ENCODE results near the gene PRTFDC1. TPM values are rescaled to one million over a fixed set of nuclear protein-coding genes. Genes with fewer than 3 reads are reported as not detected.
A peak's percentile ranks its signal among the peaks of the same experiment; 100 is the strongest.

PRTFDC1 gene
- total RNA-seq, 1 experiment from 2014 or later = not detected

DNA sequence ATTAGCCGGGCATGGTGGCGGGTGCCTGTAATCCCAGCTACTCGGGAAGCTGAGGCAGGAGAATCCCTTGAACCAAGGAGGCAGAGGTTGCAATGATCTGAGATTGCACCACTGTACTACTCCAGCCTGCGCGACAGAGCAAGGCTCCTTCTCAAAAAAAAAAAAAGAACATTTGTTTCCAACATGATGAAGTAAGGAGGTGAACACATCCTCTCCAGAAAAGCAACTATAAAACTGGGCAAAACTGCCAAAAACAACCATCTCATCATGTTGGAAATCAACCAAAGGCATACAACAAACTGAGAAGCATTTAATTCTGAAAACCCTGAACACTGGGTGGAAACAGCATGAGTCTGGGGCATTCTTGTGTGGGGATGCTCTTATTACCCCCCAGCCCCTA is 14.3 kb downstream of the PRTFDC1 start:
- no peaks in the 10 kb centered on the region for H3K36me3 ChIP-seq (ENCODE audit: control insufficient read depth in 1 of 2, insufficient read depth in 2 of 2, low read length in 2 of 2)
- no peak overlapping the region for H3K9ac ChIP-seq (ENCODE audit: low read length)
- H3K27ac ChIP-seq (ENCODE audit: low read depth, low read length) = no peak overlapping the region
- CTCF ChIA-PET = interaction anchor here (0.9 kb wide), 1 partner anchor 320 kb away, joined by 3 read pairs; no protein-coding TSS in a partner anchor
- POLR2A ChIA-PET = no interaction called here
- H3K4me2 ChIP-seq (ENCODE audit: low read length) = no peak overlapping the region
- no peaks in the 10 kb centered on the region for H3K9me2 ChIP-seq (ENCODE audit: insufficient read depth)
- H3K4me1 ChIP-seq (ENCODE audit: control insufficient read depth in 1 of 2, insufficient read depth in 2 of 2, low read length in 2 of 2) = no peaks in the 10 kb centered on the region
- intact Hi-C loops (cut with micrococcal nuclease) = no loop called here
- H3K27me3 ChIP-seq (ENCODE audit: insufficient read depth, low read length) = no peaks in the 10 kb centered on the region
- no TSS peak for BruUV-seq (replicated peaks)
- TF ChIP-seq TCF7L2 (IDR thresholded peaks at IDR 0.05; ENCODE audit: borderline replicate concordance, extremely low read depth, insufficient read depth, insufficient read length) (no peak), EZH2phosphoT487 (IDR thresholded peaks at IDR 0.05; ENCODE audit: borderline replicate concordance) (no peak), POLR2AphosphoS5 (IDR thresholded peaks at IDR 0.05; ENCODE audit: low read depth, low read length) (no peak), YY1 (IDR thresholded peaks at IDR 0.05; ENCODE audit: extremely low read depth, insufficient replicate concordance, low read depth, low read length) (no peak)
- H3K79me2 ChIP-seq (ENCODE audit: insufficient read depth, low read length) = no peaks in the 10 kb centered on the region
- no peaks in the 10 kb centered on the region for H3K9me3 ChIP-seq (ENCODE audit: control insufficient read depth in 1 of 2, insufficient read depth in 1 of 2, low read depth in 1 of 2, low read length in 2 of 2)
- no peak for ATAC-seq
- H3K4me3 ChIP-seq (replicated peaks in 1 of 2; ENCODE audit: low read depth in 1 of 2, low read length in 2 of 2) = no peak overlapping the region
- no peaks in the 10 kb centered on the region for H4K20me1 ChIP-seq (ENCODE audit: insufficient read depth)
- DNase-seq (ENCODE audit: low read depth, low spot score) = no peak
- RAD21 ChIA-PET (ENCODE audit: low non-redundant PET in 1 of 2, low total read pairs in 2 of 2, uncharacterized antibody in 2 of 2, unreplicated experiment in 2 of 2) = no interaction called here
- H2AFZ ChIP-seq (ENCODE audit: low read depth, low read length, poor library complexity, severe bottlenecking) = no peak overlapping the region

DNA sequence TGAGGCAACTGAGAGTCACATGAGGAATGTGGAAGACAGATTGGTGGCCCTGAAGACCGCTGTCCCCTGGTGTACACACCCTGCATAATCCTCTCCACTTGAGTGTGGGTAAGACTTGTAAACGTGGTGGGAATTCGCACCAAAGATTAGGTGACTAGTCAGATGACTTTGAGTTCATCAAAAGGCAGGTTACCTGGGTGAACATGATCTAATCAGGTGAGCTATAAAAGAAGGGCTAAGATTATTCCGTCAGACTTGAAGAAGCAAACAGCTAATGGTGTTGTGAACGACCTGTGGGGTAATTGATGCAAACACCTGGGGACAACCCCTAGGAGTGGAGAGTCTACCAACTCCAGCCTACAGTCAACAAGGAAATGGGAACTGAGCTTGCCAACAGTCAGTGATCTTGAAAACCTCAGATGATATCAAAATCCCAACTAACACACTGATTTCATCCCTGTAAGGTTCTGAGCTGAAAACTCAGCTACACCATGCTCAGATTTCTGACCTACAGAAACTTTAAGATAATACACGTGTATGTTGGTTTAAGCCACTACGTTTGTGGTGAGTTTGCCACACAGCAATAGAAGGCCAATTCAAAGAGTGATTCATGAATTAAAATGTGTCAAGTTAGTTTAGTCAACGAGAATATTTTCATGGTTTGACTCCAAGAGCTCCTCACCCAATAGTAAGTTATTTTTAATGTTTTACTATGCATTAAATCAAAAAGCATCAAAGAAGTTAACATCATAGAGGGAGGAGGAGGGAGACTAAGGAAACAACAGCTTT is 16.7 kb downstream of the PRTFDC1 start:
- no peaks in the 10 kb centered on the region for H3K9me2 ChIP-seq (ENCODE audit: insufficient read depth)
- H4K20me1 ChIP-seq (ENCODE audit: insufficient read depth) = no peaks in the 10 kb centered on the region
- no peaks in the 10 kb centered on the region for H3K9me3 ChIP-seq (ENCODE audit: control insufficient read depth in 1 of 2, insufficient read depth in 1 of 2, low read depth in 1 of 2, low read length in 2 of 2)
- DNase-seq (ENCODE audit: low read depth, low spot score) (no peak), ATAC-seq (no peak)
- H3K4me1 ChIP-seq (ENCODE audit: control insufficient read depth in 1 of 2, insufficient read depth in 2 of 2, low read length in 2 of 2) = no peaks in the 10 kb centered on the region
- TF ChIP-seq, protein P1, sequence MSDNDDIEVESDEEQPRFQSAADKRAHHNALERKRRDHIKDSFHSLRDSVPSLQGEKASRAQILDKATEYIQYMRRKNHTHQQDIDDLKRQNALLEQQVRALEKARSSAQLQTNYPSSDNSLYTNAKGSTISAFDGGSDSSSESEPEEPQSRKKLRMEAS (IDR thresholded peaks at IDR 0.05) = no peak
- TF ChIP-seq, protein P2, sequence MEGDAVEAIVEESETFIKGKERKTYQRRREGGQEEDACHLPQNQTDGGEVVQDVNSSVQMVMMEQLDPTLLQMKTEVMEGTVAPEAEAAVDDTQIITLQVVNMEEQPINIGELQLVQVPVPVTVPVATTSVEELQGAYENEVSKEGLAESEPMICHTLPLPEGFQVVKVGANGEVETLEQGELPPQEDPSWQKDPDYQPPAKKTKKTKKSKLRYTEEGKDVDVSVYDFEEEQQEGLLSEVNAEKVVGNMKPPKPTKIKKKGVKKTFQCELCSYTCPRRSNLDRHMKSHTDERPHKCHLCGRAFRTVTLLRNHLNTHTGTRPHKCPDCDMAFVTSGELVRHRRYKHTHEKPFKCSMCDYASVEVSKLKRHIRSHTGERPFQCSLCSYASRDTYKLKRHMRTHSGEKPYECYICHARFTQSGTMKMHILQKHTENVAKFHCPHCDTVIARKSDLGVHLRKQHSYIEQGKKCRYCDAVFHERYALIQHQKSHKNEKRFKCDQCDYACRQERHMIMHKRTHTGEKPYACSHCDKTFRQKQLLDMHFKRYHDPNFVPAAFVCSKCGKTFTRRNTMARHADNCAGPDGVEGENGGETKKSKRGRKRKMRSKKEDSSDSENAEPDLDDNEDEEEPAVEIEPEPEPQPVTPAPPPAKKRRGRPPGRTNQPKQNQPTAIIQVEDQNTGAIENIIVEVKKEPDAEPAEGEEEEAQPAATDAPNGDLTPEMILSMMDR (IDR thresholded peaks at IDR 0.05 in 2 of 3, conservative IDR thresholded peaks at IDR 0.05 in 1 of 3; ENCODE audit: borderline replicate concordance in 1 of 3, insufficient read depth in 1 of 3, low read depth in 2 of 3, low read length in 2 of 3) = peak in 2 of 3 experiments; percentile 19 to 22; a peak in 1 of 6 replicates
- TF ChIP-seq RAD21 (IDR thresholded peaks at IDR 0.05; ENCODE audit: low read depth) = 0 out of 2 replicates have a peak, but pooled peaks have one; percentile 10
- ChIA-PET RAD21 (ENCODE audit: low non-redundant PET in 1 of 2, low total read pairs in 2 of 2, uncharacterized antibody in 2 of 2, unreplicated experiment in 2 of 2) (interaction anchor here in 1 of 2 experiments (0.6 kb wide), 1 partner anchor 287 kb away, joined by 3 read pairs; no protein-coding TSS in a partner anchor), CTCF (interaction anchor here (1.2 kb wide), 1 partner anchor 13 kb away, joined by 3 read pairs; no protein-coding TSS in a partner anchor), POLR2A (no interaction called here)
- H3K79me2 ChIP-seq (ENCODE audit: insufficient read depth, low read length) = no peaks in the 10 kb centered on the region
- intact Hi-C loops (cut with micrococcal nuclease) = no loop called here
- no peaks in the 10 kb centered on the region for H3K36me3 ChIP-seq (ENCODE audit: control insufficient read depth in 1 of 2, insufficient read depth in 2 of 2, low read length in 2 of 2)
- no peaks in the 10 kb centered on the region for H3K27me3 ChIP-seq (ENCODE audit: insufficient read depth, low read length)
- H2AFZ ChIP-seq (ENCODE audit: low read depth, low read length, poor library complexity, severe bottlenecking) = no peak overlapping the region
- H3K4me2 ChIP-seq (ENCODE audit: low read length) = no peak overlapping the region
- H3K27ac ChIP-seq (ENCODE audit: low read depth, low read length) = no peak overlapping the region
- no TSS peak for BruUV-seq (replicated peaks)
- no peak overlapping the region for H3K9ac ChIP-seq (ENCODE audit: low read length)
- H3K4me3 ChIP-seq (replicated peaks in 1 of 2; ENCODE audit: low read depth in 1 of 2, low read length in 2 of 2) = no peak overlapping the region

Measured in HCT116 (cell line).